Right atrium auricular region (tissue), 2 donors: Measurements from ENCODE around the gene ITGAX. TPM values are rescaled to one million over a fixed set of nuclear protein-coding genes. Genes with fewer than 3 reads are reported as not detected.
"Not testable (repeated sequence)": the region's sequence is repeated elsewhere in the genome, so short reads cannot be mapped to it uniquely, and the experiment has no call there.

Experiments used
- DNase-seq: peaks from one replicate; pipeline ENCODE4 v3.0.0-alpha.2; 2019; ENCODE audit warnings: low spot score
- H3K27ac ChIP-seq, 2 donors: fragments of 200-600 bp; sonication (generic); 1 replicate in 1 of 2; 2 replicates in 1 of 2; pipeline ENCODE4 v1.5.1; 2016 to 2019
- H3K27me3 ChIP-seq, 2 donors: fragments of 200-600 bp; sonication (generic); one replicate each; pipeline versions ENCODE4 v1.5.1 to v1.6.0; 2017 to 2019
- H3K36me3 ChIP-seq: fragments of 200-600 bp; sonication (generic); one replicate; pipeline ENCODE4 v1.5.1; 2016
- H3K4me1 ChIP-seq, 2 donors: fragments of 200-600 bp; sonication (generic); one replicate each; pipeline versions ENCODE4 v1.5.1 to v1.6.0; 2017 to 2019
- H3K4me3 ChIP-seq, 2 donors: fragments of 200-600 bp; sonication (generic); 1 replicate in 1 of 2; 2 replicates in 1 of 2; pipeline ENCODE4 v1.5.1; 2017 to 2019; ENCODE audit warnings: mild to moderate bottlenecking in 1 of 2, moderate library complexity in 1 of 2
- H3K9me3 ChIP-seq, 2 donors: fragments of 200-600 bp; sonication (generic); one replicate each; pipeline ENCODE4 v1.5.1; 2019
- CTCF ChIP-seq, 2 donors: fragments of 200-600 bp; sonication (generic); IDR thresholded peaks; one replicate each; pipeline ENCODE4 v1.5.1; 2019; ENCODE audit warnings: antibody characterized with exemption in 2 of 2
- total RNA-seq, 2 donors: library from RNA; depleted of rRNA; stranded (reverse); fragments of >200 nt; gene quantifications; one replicate each; pipeline ENCODE4 v1.1.0, GENCODE V29; 2016

ITGAX gene
- total RNA-seq, 2 donors from 2014 or later = 0.78 to 2.6 TPM

- no peak for DNase-seq
- H3K27me3 ChIP-seq = no peaks in the 10 kb centered on the region
- no peaks in the 10 kb centered on the region for H3K9me3 ChIP-seq
- no peak overlapping the region for H3K4me3 ChIP-seq
- no peaks in the 10 kb centered on the region for H3K36me3 ChIP-seq
- no peak overlapping the region for H3K27ac ChIP-seq
- no peaks in the 10 kb centered on the region for H3K4me1 ChIP-seq
- TF ChIP-seq CTCF (IDR thresholded peaks at IDR 0.05) = no peak
These were observed 56.3 kb downstream of the ITGAX start for GRCh38 chr16:31411024-31411844.

- H3K27me3 ChIP-seq = no peaks in the 10 kb centered on the region
- no peaks in the 10 kb centered on the region for H3K36me3 ChIP-seq
- DNase-seq = no peak
- no peaks in the 10 kb centered on the region for H3K4me1 ChIP-seq
- H3K9me3 ChIP-seq = no peaks in the 10 kb centered on the region
- no peak overlapping the region for H3K27ac ChIP-seq
- no peak overlapping the region for H3K4me3 ChIP-seq
- TF ChIP-seq CTCF (IDR thresholded peaks at IDR 0.05) = no peak
These were observed 57.8 kb downstream of the ITGAX start for GRCh38 chr16:31412750-31413149.

- no peak for DNase-seq
- TF ChIP-seq CTCF (IDR thresholded peaks at IDR 0.05) = no peak
These were observed 58.4 kb downstream of the ITGAX start for GRCh38 chr16:31413381-31413780.

DNA sequence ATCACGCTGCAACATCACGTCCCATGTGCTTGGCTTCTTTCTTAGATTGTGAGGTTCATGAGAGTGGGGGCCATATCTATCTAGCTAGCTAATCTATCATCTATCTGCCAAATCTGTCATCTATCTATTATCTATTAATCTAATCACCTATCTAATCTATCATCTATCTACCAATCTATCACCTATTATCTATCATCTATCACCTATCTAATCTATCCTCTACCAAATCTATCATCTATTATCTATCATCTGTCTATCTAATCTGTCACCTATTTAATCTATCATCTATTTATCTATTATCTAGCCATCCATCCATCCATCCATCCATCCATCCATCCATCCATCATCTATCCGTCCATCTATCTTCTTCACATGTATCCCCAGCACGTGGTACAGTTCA lies 59.0 kb downstream of the ITGAX start:
- H3K27me3 ChIP-seq = no peaks in the 10 kb centered on the region
- no peaks in the 10 kb centered on the region for H3K36me3 ChIP-seq
- H3K9me3 ChIP-seq = no peaks in the 10 kb centered on the region
- H3K27ac ChIP-seq = no peak overlapping the region
- no peak for DNase-seq
- no peak overlapping the region for H3K4me3 ChIP-seq
- TF ChIP-seq CTCF (IDR thresholded peaks at IDR 0.05) = no peak
- no peaks in the 10 kb centered on the region for H3K4me1 ChIP-seq

More at GRCh38 chr16:31413381-31413780, 58.4 kb downstream of the ITGAX start:
- H3K27me3 ChIP-seq = no peaks in the 10 kb centered on the region
- H3K36me3 ChIP-seq = no peaks in the 10 kb centered on the region
- no peaks in the 10 kb centered on the region for H3K4me1 ChIP-seq
- no peak overlapping the region for H3K27ac ChIP-seq
- H3K4me3 ChIP-seq = no peak overlapping the region
- H3K9me3 ChIP-seq = no peaks in the 10 kb centered on the region

DNA sequence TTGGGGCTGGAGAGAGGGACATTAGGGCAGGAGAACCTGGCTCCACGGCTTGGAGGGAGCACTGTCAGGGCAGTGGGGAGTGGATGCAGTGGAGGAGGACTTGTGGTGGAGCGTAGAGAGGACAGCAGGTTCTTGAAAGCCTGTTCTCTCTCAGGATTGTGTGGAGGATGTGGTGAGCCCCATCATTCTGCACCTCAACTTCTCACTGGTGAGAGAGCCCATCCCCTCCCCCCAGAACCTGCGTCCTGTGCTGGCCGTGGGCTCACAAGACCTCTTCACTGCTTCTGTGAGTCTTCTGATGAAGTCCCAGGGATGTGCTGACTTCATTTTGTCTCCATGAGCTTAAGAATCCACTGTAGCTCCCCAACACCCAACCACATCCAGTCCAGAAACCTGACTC lies 59.7 kb downstream of the ITGAX start:
- no peaks in the 10 kb centered on the region for H3K27me3 ChIP-seq
- no peak overlapping the region for H3K27ac ChIP-seq
- no peak for DNase-seq
- TF ChIP-seq CTCF (IDR thresholded peaks at IDR 0.05) = no peak
- no peaks in the 10 kb centered on the region for H3K4me1 ChIP-seq
- no peaks in the 10 kb centered on the region for H3K9me3 ChIP-seq
- H3K36me3 ChIP-seq = no peaks in the 10 kb centered on the region
- H3K4me3 ChIP-seq = no peak overlapping the region

DNA sequence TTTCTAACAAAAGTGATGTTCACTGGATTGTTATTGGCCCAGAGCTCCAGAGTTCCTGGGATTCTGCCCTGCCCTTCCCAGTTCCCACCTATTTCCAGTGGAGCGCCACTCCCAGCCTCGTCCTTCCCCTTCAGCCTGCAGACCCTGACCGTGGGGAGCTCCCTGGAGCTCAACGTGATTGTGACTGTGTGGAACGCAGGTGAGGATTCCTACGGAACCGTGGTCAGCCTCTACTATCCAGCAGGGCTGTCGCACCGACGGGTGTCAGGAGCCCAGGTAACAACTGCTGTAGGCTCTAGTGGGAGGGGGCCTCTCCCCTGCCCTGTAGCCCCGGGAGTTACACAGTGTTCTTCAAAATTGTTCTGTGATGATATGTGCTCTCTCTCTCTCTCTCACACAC lies 61.4 kb downstream of the ITGAX start:
- Histone ChIP-seq H3K9me3 (no peaks in the 10 kb centered on the region), H3K36me3 (no peaks in the 10 kb centered on the region), H3K4me3 (no peak overlapping the region), H3K4me1 (no peaks in the 10 kb centered on the region), H3K27ac (no peak overlapping the region), H3K27me3 (no peaks in the 10 kb centered on the region)
- no peak for DNase-seq
- no peak for TF ChIP-seq CTCF (IDR thresholded peaks at IDR 0.05)

GRCh38 chr16:31417036-31417435 lies 62.1 kb downstream of the ITGAX start:
- H3K27ac ChIP-seq, H3K36me3 ChIP-seq, H3K4me3 ChIP-seq, DNase-seq, H3K4me1 ChIP-seq, H3K27me3 ChIP-seq, H3K9me3 ChIP-seq: not testable (repeated sequence)
